LNCaP clone FGC (cell line): ENCODE results near the gene ANP32B.

Experiments
- DNase-seq: peaks from one replicate; pipeline ENCODE4 v3.0.0-alpha.2; 2011; ENCODE audit warnings: low read depth
- H3K4me3 ChIP-seq: 2 replicates; pipeline ENCODE4 v1.5.1; 2011; ENCODE audit warnings: mild to moderate bottlenecking, low read depth, low read length, control low read depth
- TF ChIP-seq, protein P1 (sequence below): IDR thresholded peaks from 2 replicates; pipeline ENCODE4 v1.5.1; 2012; ENCODE audit warnings: mild to moderate bottlenecking; ENCODE audit not compliant: control insufficient read depth, insufficient read depth; ENCODE audit errors: extremely low read depth

The ANP32B gene

DNA sequence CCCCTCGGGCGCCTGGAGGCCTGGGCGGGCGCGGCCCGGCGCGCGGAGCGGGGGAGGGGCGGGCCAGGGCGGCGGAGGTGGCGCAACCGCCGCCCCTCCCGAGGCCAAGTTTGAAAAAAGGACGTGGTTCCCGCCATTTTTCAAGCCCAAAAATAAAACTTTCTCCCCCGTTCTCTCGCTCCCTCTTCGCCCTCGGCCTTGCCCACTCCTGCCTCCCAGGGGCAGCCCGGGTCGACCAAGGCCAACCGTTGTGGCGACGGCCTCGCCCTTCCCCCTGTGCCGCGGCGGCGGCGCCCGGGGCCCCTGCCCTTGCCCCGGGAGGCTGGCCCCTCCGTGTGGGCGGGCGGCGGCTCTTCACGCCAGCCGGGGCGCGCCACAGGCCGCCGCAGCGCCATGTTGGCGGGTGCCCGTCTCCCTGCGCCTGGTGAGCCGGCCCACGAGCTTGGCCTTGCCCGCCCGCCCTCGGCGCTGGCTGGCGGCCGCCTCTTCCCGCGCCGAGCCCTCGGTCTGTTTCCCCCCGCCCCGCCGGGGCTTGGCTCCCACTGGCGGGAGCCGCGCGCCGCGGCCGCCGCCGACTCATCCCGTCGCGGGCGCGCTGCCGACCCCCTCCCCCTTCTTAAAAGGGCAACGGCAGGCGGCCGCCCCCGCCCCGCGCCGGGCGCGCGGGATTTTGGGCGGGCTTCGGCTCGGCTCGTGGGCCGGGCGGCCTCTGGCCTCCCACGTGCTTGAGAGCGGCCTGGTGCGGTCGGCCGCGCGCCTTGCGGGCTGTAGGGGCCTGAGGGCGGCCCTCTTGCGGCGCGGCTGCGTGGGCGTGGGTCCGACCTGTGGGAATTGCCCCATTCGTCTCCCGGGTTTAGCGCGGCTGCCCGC, 1.3 kb downstream of the ANP32B start:
- DNase-seq = peak; percentile 46
- TF ChIP-seq, protein P1, sequence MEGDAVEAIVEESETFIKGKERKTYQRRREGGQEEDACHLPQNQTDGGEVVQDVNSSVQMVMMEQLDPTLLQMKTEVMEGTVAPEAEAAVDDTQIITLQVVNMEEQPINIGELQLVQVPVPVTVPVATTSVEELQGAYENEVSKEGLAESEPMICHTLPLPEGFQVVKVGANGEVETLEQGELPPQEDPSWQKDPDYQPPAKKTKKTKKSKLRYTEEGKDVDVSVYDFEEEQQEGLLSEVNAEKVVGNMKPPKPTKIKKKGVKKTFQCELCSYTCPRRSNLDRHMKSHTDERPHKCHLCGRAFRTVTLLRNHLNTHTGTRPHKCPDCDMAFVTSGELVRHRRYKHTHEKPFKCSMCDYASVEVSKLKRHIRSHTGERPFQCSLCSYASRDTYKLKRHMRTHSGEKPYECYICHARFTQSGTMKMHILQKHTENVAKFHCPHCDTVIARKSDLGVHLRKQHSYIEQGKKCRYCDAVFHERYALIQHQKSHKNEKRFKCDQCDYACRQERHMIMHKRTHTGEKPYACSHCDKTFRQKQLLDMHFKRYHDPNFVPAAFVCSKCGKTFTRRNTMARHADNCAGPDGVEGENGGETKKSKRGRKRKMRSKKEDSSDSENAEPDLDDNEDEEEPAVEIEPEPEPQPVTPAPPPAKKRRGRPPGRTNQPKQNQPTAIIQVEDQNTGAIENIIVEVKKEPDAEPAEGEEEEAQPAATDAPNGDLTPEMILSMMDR = no peak
- H3K4me3 ChIP-seq = peak overlapping the region; percentile 86

DNA sequence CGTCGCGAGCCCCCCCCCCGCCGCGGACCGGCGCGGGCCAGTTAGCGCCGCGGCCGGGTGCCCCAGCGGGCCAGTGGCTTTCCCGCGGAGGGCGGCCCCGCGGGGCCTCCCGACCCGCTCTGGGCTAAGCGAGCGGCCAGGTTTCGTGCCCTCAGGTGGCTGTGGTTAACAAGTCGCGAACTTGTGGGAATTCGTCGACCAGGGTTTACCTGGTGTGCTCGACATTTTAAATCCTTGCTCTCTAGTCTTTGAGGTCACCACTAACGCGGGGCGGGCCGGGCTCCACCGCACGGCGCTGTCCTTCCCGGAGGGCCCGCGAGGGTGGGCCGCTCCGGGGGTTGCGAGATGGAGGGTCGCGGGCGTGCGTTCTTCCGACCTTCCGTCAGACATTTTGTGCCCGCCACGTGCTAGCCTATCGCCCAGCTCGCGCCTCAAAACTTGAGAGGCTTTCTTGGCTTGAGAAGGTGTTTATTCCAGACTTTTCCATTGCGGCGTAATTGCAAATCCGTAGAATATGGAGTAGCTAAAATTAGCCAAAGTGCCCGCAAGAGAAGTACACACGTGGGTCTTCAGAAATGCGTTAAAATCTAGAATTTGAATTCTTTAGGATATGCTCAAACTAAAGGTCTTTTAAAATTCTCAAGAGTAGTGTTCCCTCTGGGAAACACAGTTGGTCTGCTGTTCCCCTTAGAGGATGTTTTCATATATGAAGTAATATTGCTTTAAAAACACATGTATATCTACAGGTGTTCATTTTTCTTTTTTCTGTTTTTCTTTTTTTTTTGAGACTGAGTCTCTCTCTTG, 2.1 kb downstream of the ANP32B start:
- TF ChIP-seq, protein P1 = no peak
- no peak for DNase-seq
- peak overlapping the region; percentile 86 for H3K4me3 ChIP-seq

DNA sequence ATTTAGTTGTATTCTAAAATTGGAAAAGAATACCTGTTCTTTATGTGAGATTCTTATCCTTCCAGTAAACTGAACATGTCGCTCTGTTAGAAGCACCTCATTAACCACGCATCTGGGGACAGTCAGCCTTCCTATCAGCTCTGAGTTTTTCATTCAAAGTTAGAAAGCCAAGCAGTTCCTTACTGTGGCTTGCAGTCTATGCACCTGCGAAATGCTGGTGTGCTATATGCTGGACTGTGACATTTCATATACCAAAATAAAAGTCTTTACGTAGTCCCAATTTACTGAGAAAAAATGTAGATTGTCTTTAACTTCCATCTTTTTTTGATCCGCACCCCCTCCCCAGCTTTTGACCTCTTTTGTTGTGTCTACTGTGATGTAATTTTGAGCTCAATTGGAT, 4.3 kb downstream of the ANP32B start:
- TF ChIP-seq, protein P1 = no peak
- H3K4me3 ChIP-seq = no peak overlapping the region
- no peak for DNase-seq

DNA sequence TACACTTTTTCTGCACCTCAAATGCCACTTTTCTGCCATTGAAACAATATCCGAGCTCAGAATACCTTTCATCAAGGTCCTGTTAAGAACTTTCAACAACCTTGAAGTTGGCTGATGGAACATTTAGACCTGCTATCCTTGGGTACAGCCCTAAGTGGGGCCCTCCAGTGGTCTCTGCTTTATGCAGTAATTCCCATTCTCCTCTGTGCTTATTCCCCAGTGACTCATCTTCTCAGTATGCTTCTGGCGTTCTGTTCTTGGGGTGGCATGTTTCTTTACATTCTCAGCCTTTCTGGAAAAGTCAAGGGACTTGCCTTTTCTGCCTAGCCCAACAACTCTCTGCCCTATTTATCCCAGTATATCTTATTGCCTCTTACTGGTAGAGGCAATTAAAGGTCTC, 7.1 kb downstream of the ANP32B start:
- no peak overlapping the region for H3K4me3 ChIP-seq
- TF ChIP-seq, protein P1 = no peak
- DNase-seq = no peak

DNA sequence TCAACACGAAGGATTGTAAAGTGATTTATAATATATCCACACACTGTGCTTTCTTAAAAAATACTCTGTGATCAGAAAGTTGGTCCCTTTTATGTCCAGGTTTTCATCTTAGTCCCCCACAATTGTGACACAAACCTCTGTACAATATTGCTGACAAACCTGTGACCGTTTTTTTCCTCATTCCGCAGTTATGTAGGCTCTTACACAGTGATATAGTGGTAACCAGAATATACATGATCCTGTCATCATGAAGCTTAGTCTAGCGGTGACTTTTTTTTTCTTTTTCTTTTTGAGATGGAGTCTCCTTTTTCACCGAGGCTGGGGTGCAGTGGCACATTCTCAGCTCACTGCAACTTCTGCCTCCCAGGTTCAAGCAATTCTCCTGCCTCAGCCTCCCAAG, 8.7 kb downstream of the ANP32B start:
- TF ChIP-seq, protein P1 = no peak
- no peak for DNase-seq

DNA sequence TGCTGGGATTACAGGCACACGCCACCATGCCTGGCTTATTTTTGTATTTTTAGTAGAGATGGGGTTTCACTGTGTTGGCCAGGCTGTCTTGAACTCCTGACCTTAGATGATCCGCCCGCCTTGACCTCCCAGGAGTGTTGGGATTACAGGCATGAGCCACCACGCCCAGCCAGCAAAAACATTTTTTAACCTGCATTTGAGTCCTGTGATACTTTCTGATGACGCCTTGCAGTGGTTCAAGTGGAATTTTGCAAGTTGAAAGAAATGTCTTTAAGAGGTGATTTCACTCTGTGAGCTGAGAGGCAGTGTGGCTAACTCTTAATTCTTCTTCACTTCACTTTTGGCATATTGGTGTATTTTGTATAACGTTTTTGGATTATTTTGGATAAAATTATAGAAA, 9.1 kb downstream of the ANP32B start:
- no peak for DNase-seq
- no peak overlapping the region for H3K4me3 ChIP-seq
- TF ChIP-seq, protein P1 = no peak

More for the DNA sequence above, 8.7 kb downstream of the ANP32B start:
- no peak overlapping the region for H3K4me3 ChIP-seq
